ENCODE results near the gene SVOPL. TPM values are rescaled to one million over a fixed set of nuclear protein-coding genes. Genes with fewer than 3 reads are reported as not detected.

The SVOPL gene
- total RNA-seq, 4 donors from 2014 or later: 0.28 to 1.5 TPM; not detected in 2

DNA sequence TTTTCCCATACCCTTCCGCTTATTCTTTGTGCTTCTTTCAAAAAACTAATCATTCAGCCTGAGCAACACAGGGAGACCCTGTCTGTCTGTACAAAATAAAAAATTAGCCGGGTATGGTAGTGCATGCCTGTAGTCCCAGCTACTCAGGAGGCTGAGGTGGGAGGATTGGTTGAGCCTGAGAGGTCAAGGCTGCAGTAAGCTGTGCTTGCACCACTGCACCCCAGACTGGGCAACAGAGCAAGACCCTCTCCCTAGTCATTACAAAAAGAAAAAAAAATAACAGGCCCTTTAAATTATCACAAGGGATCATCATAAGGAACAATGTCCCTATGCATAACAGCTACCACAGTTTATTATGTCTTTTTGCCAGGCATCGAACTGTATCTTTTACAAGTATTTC, 121.5 kb downstream of the SVOPL start:
- Histone ChIP-seq H3K27me3 (no peaks in the 10 kb centered on the region), H3K27ac (no peak overlapping the region), H3K36me3 (no peaks in the 10 kb centered on the region), H3K4me1 (no peaks in the 10 kb centered on the region), H3K9me3 (no peaks in the 10 kb centered on the region), H3K4me3 (no peak overlapping the region)
- TF ChIP-seq, protein P1, sequence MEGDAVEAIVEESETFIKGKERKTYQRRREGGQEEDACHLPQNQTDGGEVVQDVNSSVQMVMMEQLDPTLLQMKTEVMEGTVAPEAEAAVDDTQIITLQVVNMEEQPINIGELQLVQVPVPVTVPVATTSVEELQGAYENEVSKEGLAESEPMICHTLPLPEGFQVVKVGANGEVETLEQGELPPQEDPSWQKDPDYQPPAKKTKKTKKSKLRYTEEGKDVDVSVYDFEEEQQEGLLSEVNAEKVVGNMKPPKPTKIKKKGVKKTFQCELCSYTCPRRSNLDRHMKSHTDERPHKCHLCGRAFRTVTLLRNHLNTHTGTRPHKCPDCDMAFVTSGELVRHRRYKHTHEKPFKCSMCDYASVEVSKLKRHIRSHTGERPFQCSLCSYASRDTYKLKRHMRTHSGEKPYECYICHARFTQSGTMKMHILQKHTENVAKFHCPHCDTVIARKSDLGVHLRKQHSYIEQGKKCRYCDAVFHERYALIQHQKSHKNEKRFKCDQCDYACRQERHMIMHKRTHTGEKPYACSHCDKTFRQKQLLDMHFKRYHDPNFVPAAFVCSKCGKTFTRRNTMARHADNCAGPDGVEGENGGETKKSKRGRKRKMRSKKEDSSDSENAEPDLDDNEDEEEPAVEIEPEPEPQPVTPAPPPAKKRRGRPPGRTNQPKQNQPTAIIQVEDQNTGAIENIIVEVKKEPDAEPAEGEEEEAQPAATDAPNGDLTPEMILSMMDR (IDR thresholded peaks at IDR 0.05): no peak
- TF ChIP-seq POLR2A (IDR thresholded peaks at IDR 0.05): no peak
- intact Hi-C loops (cut with DNase I; ENCODE audit: low total_unique reads): no loop called here
- DNase-seq: no peak

DNA sequence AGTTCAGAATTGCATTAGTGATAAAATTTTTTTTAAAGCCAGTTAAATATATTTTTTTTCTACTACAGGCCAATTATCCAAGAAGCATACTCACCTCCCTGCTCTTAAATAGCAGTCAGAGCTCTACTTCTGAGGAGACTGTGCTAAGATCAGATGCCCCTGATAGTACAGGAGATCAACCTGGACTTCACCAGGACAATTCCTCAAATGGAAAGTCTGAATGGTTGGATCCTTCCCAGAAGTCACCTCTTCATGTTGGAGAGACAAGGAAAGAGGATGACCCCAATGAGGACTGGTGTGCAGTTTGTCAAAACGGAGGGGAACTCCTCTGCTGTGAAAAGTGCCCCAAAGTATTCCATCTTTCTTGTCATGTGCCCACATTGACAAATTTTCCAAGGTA, 122.0 kb downstream of the SVOPL start:
- Histone ChIP-seq H3K4me1 (no peaks in the 10 kb centered on the region), H3K27ac (no peak overlapping the region), H3K27me3 (no peaks in the 10 kb centered on the region), H3K4me3 (no peak overlapping the region), H3K9me3 (no peaks in the 10 kb centered on the region), H3K36me3 (no peaks in the 10 kb centered on the region)
- no peak for DNase-seq
- TF ChIP-seq, protein P1 (IDR thresholded peaks at IDR 0.05): no peak
- TF ChIP-seq POLR2A (IDR thresholded peaks at IDR 0.05): no peak
- intact Hi-C loops (cut with DNase I; ENCODE audit: low total_unique reads): no loop called here

DNA sequence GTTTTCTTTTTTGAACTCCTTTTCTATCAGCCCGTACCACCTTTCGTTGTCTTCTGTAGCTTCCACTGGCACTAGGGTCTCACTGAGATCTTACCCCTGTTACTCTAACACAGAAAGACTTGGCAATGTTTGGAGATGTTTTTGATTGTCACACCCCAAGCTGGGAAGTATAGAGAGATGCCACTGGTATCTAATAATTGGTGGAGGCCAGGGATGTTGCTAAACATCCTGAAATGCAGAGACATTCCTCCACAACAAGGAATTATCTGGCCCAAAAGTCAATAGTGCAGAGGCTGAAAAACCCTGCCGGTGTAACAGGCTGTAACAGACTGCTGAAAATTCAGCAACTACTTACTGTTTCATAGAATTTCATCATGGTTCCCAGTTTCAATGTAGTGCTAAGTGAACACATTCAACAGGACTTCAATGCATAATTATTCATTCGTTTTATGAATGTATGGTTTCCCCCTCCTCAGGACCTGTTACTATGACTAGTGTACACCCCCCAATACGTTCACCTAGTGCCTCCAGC, 125.2 kb downstream of the SVOPL start:
- TF ChIP-seq, protein P1 (IDR thresholded peaks at IDR 0.05): no peak
- TF ChIP-seq POLR2A (IDR thresholded peaks at IDR 0.05): no peak
- Histone ChIP-seq H3K4me1 (no peaks in the 10 kb centered on the region), H3K36me3 (no peaks in the 10 kb centered on the region)

DNA sequence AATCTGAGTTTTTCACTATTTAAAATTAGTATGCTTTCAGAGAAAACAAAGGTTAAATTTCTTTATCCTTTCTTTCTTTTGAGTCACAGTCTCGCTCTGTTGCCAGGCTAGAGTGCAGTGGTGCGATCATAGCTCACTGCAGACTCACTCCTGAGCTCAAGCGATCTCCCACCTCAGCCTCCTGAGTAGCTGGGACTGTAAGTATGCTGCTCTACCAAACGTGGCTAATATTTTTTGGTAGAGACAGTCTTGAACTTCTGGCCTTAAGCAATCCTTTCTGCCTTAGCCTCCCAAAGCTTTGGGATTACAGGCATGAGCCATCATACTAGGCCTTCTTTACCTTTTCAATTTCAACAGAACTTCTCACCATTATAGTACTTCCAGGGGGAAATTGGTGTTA, 127.4 kb downstream of the SVOPL start:
- DNase-seq: no peak
- H3K9me3 ChIP-seq: no peaks in the 10 kb centered on the region
- H3K27me3 ChIP-seq: no peaks in the 10 kb centered on the region
- intact Hi-C loops (cut with DNase I; ENCODE audit: low total_unique reads): no loop called here
- no peaks in the 10 kb centered on the region for H3K36me3 ChIP-seq
- no peak overlapping the region for H3K4me3 ChIP-seq
- TF ChIP-seq POLR2A (IDR thresholded peaks at IDR 0.05): no peak
- H3K27ac ChIP-seq: no peak overlapping the region
- H3K4me1 ChIP-seq: no peaks in the 10 kb centered on the region

More for the DNA sequence above, 125.2 kb downstream of the SVOPL start:
- Histone ChIP-seq H3K9me3 (no peaks in the 10 kb centered on the region), H3K4me3 (no peak overlapping the region), H3K27me3 (no peaks in the 10 kb centered on the region), H3K27ac (no peak overlapping the region)
- DNase-seq: no peak
- intact Hi-C loops (cut with DNase I; ENCODE audit: low total_unique reads): no loop called here

DNA sequence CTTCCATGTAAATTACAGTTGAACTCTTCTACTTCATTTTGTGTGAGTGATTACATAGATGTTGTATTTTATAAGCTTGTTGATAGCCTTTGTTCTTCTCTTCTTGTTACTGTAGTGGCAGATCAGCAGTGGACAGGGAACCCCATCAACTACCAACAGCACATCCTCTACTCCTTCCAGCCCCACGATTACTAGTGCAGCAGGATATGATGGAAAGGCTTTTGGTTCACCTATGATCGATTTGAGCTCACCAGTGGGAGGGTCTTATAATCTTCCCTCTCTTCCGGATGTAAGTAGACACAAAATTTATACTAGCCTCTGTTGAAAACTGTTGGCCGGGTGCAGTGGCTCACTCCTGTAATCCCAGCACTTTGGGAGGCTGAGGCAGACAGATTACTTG, 130.4 kb downstream of the SVOPL start:
- no peak overlapping the region for H3K4me3 ChIP-seq
- TF ChIP-seq POLR2A (IDR thresholded peaks at IDR 0.05): no peak
- TF ChIP-seq, protein P1 (IDR thresholded peaks at IDR 0.05): no peak
- H3K9me3 ChIP-seq: peaks cover 0 to 8% of the 10 kb centered on the region in 2 donors
- no peaks in the 10 kb centered on the region for H3K4me1 ChIP-seq
- H3K36me3 ChIP-seq: peaks cover 0 to 4% of the 10 kb centered on the region in 2 donors
- no peak for DNase-seq
- no peaks in the 10 kb centered on the region for H3K27me3 ChIP-seq
- intact Hi-C loops (cut with DNase I; ENCODE audit: low total_unique reads): no loop called here
- no peak overlapping the region for H3K27ac ChIP-seq

DNA sequence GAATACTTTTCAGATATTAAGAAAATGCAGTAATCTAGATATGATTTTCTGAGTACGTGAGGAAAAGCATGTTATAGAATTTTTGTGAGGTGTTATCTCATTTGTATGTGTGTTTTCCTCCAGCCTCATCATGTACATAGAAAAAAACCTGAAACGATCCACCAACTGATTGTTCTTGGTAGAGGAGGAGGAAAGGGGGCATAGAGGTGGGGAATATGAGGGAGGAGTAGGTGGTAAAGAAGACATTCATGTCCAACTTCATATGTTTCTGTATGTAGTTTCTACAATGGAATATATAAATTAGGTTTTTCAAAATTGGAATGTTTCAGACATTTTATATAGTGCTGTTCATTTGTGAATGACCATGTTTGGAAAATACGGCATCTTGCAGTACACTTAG, 131.7 kb downstream of the SVOPL start:
- intact Hi-C loops (cut with DNase I; ENCODE audit: low total_unique reads): no loop called here
- Histone ChIP-seq H3K27ac (no peak overlapping the region), H3K9me3 (peaks cover 0 to 18% of the 10 kb centered on the region in 2 donors), H3K27me3 (no peaks in the 10 kb centered on the region), H3K4me3 (no peak overlapping the region), H3K36me3 (peaks cover 0 to 4% of the 10 kb centered on the region in 2 donors), H3K4me1 (no peaks in the 10 kb centered on the region)
- TF ChIP-seq, protein P1 (IDR thresholded peaks at IDR 0.05): no peak
- no peak for TF ChIP-seq POLR2A (IDR thresholded peaks at IDR 0.05)
- no peak for DNase-seq

Data from uterus (tissue), 4 donors.